HG02981 (cell line): Measurements from ENCODE around the gene OR13H1.
"Not testable (repeated sequence)": the region's sequence is repeated elsewhere in the genome, so short reads cannot be mapped to it uniquely, and the experiment has no call there.

ENCODE experiments used
- ATAC-seq: cut with Tn5 transposase; IDR thresholded peaks from one replicate; pipeline ENCODE4 v1.9.1; 2021; ENCODE audit warnings: mild to moderate bottlenecking, moderate library complexity; ENCODE audit not compliant: unreplicated experiment

Gene OR13H1, protein sequence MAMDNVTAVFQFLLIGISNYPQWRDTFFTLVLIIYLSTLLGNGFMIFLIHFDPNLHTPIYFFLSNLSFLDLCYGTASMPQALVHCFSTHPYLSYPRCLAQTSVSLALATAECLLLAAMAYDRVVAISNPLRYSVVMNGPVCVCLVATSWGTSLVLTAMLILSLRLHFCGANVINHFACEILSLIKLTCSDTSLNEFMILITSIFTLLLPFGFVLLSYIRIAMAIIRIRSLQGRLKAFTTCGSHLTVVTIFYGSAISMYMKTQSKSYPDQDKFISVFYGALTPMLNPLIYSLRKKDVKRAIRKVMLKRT

DNA sequence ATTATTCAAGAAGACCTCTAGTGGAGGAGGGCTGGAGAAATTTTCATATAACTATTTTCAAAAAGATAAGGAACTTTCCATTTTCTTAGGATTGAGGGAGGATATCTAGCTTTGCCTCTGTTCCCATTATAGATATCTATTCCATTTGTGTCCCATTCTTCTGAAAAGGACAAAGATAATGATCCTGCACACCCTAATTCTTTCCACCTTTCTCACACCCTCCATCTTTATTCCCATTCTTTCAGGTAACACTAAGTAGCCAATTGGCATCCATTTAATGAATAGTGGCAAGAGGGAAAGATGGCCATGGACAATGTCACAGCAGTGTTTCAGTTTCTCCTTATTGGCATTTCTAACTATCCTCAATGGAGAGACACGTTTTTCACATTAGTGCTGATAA is at the start of gene OR13H1:
Gene OR13H1 (plus strand): TSS at position 301 of the 400 bp plus-strand sequence. CDS start 0 bp downstream, at position 301.
- no peak for ATAC-seq

DNA sequence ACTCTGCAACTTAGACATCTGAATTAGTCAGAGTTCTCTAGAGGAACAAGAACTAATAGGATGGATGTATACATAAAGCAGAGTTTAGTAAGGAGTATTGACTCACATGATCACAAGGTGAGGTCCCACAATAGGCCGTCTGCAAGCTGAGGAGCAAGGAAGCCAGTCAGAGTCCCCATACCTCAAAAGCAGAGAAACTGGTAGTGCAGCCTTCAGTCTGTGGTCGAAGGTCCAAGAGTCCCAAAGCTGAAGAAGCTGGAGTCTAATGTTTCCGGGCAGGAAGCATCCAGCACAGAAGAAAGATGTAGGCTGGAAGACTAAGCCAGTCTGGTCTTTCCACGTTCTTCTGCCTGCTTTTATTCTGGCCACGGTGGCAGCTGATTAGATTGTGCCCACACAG is 42.3 kb upstream of the OR13H1 start:
- not testable (repeated sequence) for ATAC-seq

DNA sequence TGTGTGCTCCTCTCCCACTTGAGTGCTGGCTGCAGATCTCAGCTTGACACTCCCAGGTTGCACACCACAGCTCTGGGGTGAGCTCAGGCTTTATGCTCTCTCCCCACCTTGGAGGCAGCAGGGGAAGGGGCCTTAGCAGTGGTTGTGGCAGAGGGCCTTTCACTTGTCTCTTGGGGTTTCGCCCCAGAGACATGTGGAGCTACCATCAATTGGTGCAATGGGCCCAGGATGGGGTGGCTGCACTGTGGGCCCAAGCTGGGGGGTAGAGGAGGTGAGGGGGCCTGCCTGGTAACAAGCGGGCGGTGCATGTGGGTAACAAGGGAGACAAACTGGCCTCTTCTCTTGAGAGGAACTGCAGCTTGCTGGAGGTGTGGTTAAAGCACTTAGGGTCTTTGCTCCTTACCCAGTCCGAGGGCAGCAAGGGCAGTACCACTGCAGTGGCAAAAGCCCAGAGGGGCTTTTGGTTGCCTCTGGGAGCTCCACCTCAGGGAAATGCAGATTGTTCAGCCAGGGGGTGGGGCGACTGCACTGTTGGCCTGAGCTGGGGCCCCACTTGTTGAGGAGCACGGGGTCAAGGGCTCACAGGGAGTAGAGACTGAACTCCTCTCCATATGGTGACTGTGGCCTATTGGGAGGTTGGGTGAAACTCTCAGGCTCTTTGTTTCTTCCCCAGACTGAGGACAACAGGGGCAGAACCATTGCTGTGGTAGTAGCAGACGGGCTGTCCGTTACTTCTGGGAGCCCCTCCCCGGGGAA is 30.5 kb upstream of the OR13H1 start:
- ATAC-seq: no peak

DNA sequence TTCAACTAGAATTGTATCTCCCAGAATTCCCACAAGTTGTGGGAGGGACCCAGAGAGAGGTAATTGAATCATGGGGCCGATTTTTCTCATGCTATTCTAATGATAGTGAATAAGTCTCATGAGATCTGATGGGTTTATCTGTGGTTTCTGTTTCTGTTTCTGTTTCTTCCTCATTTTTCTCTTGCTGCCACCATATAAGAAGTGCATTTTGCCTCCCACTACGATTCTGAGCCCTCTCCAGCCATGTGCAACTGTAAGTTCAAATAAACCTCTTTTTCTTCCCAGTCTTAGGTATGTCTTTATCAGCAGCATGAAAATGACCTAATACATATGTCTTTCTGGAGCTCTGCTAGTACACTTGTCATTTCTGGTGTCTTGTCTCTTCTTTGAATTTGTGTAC is 22.1 kb upstream of the OR13H1 start:
- no peak for ATAC-seq

DNA sequence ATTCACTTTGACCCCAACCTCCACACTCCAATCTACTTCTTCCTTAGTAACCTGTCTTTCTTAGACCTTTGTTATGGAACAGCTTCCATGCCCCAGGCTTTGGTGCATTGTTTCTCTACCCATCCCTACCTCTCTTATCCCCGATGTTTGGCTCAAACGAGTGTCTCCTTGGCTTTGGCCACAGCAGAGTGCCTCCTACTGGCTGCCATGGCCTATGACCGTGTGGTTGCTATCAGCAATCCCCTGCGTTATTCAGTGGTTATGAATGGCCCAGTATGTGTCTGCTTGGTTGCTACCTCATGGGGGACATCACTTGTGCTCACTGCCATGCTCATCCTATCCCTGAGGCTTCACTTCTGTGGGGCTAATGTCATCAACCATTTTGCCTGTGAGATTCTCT is 344 bp downstream of the OR13H1 start:
- ATAC-seq: no peak

DNA sequence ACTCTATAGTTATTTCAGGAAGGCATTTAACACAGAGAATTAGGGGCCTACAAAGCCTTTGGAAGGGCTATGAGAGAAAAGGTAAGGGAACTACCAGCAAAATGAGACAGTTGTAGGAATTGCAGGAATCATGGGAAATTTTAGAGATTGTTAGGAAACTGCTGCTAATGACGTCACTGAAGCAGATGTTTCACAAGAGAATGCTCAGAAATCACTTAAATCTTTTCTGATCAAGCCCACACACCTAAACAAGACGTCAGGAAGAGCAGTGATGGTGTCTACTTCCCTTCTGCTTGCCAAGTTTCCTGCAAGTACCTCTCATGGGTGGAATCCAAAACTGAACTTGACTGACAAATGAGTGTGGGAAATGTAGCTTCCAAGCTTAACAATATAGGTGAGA is 5.1 kb downstream of the OR13H1 start:
- no peak for ATAC-seq

DNA sequence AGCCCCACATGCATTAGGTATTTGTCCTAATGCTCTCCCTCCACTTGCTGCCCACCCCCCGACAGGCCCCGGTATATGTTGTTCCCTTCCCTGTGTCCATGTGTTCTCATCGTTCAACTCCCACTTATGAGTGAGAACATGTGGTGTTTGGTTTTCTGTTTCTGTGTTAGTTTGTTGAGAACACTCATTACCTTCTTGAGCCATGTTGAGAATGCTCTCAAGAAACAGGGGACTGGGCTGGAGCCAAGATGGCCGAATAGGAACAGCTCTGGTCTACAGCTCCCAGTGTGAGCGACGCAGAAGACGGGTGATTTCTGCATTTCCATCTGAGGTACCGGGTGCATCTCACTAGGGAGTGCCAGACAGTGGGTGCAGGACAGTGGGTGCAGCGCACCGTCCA is 8.6 kb downstream of the OR13H1 start:
- ATAC-seq: not testable (repeated sequence)

DNA sequence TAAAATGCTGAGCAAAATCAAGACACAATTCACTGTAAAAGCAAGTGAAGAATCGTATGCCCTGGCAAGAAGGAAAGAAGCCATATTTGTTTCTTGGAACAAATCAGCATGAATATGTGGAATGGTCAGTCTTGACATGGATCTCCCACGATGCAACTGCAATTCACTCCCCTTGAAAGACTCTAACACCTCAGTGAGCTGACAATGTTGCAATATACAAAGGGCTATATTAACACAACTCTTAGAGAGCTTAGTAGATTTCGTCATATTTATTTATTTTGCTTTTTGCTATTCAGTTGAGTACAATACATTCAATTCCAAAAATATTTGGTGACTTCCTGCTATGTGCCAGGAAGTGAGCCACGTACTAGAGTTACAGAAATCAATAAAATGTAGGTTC is 14.7 kb downstream of the OR13H1 start:
- ATAC-seq: no peak

DNA sequence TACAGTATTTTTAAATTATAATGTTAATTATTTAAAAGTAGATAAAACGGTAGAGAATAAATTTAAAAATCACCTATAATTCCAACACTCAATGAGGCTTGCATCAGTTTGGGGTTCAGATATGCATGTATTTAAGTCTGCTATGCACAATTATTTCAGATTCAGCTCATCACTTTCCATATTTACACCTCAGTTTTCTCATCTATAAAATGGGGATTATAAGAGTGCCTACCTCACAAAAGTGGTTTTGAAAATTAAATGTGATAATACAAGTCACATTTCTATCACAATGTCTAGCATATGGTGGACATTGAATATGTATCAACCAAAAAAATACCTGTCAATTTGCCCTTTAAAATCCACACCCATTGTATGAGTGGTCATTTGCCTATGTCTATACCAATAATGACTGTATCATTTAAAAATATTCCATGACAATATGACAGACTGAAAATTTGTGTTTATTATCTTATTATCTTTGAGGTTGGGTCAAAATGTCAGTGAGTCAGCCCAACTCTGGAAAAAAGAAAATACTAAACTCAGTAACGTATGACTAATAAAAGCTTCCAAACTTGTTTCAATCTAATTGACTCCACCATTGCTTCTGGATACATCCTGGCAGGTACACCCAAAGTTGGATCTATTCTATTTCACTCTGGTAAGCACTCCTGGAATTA is 20.8 kb downstream of the OR13H1 start:
- no peak for ATAC-seq

DNA sequence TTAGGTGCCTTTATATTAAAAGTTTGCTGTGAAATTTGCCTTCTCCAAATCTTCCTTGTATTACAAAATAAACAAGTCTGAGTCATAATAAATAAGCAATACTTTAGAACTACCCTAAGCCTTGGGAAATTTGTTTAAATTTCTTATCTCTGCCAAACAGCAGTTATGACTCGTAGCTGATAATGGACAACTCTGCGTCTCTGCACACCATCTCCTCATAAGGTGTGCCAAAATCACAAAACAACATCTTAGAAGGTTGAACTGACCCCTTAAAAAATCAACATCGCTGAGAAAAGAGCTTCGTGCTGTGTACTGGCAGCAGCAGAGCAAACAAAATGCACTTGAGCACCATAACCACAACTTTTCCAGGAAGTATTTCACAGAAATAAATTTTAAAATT is 22.0 kb downstream of the OR13H1 start:
- no peak for ATAC-seq

DNA sequence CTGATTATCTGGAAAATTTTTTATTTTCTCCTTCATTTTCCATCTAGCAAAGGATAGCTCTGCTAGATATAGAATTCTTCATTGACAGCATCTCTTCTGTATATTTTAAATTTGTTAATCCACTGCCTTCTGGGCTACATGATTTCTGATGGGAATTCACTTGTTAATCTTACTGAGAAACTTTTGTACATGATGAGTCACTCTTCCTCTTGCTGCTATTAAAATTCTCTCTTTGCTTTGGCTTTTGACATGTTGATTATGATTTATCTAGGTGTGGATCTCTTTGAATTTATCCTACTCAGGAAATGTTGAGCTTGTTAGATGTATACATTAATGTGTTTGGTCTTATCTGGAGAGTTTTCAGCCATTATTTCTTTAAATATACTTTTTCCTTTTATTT is 27.5 kb downstream of the OR13H1 start:
- no peak for ATAC-seq

DNA sequence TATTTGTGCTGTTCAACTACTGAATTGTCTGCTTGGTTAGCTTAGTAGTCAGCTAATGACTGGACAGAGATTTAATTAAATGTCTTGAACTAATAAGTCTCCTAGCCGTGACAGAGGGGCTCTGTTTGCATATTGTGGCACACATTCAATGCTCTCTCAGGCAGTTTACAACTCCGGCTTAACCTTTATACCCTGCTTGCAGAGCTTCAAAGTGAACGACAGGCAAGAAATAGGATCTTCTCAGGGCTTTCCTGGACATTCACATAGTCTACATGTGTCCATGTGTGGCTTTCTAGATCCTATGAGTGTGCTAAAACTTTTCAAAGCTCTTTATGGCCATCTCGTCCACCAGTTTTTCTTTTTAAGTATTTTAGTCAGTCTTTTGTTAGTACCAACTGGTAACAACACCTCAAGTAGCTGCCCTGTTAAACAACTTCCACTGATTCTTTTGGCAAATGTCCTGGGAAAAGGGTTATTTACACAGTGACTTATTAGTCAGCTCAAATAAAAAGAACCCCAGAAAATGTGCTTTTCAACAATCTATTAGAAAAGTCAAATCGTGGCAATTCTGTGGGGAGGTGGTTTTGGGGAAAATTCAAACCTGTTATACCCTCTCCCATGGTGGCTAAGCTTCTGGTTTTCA is 28.6 kb downstream of the OR13H1 start:
- no peak for ATAC-seq

DNA sequence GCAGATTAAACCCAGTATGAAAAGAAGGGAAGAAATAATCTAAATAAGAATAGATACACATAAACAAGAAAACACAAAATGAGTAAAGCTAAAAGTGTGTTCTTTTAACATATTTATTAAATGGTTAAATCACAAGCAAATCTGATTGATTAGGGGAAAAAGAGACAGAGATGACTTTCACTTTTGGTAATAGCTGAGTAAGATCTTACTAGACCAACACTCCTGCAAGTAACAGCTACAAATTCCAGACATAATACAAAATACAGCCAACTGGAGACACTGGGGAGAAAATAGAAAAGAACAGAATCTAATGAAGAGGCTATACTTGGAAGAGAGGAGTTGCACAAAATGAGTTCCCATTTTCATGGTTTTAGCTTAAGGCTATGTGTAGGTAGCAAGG is 33.5 kb downstream of the OR13H1 start:
- no peak for ATAC-seq

DNA sequence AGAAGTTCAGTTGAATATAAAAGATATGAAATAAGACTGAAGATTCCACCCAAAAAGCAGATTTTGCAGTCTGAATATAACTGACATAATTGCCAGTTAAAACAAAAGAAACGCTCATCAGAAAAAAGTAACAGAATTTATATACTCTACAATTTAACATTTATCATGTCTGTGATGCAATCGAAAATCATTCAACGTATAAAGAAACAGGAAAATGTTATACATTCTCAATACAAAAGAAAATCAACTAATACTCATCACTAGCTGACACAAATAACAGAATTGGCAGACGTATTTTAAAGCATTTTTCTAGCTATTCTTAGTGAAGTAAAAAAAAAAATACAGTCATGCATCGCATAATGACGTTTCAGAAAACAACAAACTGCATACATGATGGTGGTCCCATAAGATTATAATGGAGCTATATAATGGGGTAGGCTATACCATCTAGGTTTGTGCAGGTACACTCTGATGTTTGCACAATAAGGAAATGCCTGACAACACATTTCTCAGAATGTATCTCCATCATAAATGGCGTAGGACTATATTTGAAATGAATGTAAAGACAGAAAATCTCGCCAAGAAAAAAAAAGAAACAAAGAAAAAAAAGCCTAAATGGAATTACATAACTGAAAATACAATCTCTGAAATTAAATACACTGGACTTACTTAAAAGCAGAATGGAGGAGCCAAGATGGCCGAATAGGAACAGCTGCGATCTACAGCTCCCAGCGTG is 34.3 kb downstream of the OR13H1 start:
- ATAC-seq: no peak

DNA sequence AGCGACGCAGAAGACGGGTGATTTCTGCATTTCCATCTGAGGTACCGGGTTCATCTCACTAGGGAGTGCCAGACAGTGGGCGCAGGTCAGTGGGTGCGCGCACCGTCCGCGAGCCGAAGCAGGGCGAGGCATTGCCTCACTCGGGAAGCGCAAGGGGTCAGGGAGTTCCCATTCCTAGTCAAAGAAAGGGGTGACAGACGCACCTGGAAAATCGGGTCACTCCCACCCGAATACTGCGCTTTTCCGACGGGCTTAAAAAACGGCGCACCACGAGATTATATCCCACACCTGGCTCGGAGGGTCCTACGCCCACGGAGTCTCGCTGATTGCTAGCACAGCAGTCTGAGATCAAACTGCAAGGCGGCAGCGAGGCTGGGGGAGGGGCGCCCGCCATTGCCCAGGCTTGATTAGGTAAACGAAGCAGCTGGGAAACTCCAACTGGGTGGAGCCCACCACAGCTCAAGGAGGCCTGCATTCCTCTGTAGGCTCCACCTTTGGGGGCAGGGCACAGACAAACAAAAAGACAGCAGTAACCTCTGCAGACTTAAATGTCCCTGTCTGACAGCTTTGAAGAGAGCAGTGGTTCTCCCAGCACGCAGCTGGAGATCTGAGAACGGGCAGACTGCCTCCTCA is 35.0 kb downstream of the OR13H1 start:
- not testable (repeated sequence) for ATAC-seq

DNA sequence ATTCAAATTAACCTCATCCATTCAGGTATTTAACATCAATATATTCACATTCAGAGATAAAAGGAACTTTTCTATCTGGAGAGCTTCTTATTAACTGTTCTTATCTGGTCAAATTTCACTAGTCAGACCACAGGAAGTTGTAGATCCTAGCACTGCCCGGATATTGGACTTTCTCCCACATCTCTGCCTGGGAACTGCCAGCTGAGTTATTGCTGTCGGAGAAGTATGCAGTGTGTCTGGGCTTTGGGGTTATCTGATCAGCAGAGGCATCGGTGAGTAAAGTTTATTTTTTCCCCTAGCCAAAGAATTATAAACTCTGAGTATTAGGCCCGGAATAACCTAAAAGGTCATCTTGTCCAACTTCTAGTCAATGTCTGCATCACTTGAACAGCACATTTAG is 45.1 kb downstream of the OR13H1 start:
- ATAC-seq: no peak
